ENCODE results near the gene HK1.

Gene HK1

GRCh38 chr10:69451209-69451783 is 173.0 kb downstream of the HK1 start, which contains the start of gene TSPAN15:
TSS of gene TSPAN15 (plus strand) at chr10:69451465. CDS start at chr10:69451595, 130 bp downstream.
- DNase-seq (ENCODE audit: low spot score), result no peak

All from COLO829 (cell line).